CD4-positive, CD25-positive, alpha-beta regulatory T cell (primary cell): ENCODE data around the gene SGMS1. TPM values are rescaled to one million over a fixed set of nuclear protein-coding genes. Genes with fewer than 3 reads are reported as not detected.

ENCODE experiments used
- ATAC-seq, 2 donors: fragments of 150-1000 bp; cut with Tn5 transposase; one replicate each; pipeline ENCODE4 v1.10.0; 2021; ENCODE audit warnings: low read depth in 2 of 2, moderate number of reproducible peaks in 2 of 2, moderate library complexity in 1 of 2
- DNase-seq, 3 donors: peaks; one replicate each; pipeline versions ENCODE4 v3.0.0 to v3.0.0-alpha.2; 2012 to 2022; ENCODE audit warnings: mixed read lengths in 1 of 3
- H3K27ac ChIP-seq: one replicate; pipeline ENCODE4 v1.7.0; 2013; ENCODE audit warnings: mild to moderate bottlenecking, low read length; ENCODE audit not compliant: insufficient read depth, poor library complexity, severe bottlenecking
- H3K27me3 ChIP-seq: one replicate; pipeline ENCODE4 v1.7.0; 2013; ENCODE audit warnings: low read length; ENCODE audit not compliant: control insufficient read depth, insufficient read depth
- H3K36me3 ChIP-seq: one replicate; pipeline ENCODE4 v1.7.0; 2013; ENCODE audit warnings: mild to moderate bottlenecking, low read length, moderate library complexity; ENCODE audit not compliant: control insufficient read depth, insufficient read depth
- H3K4me1 ChIP-seq: 2 replicates; pipeline ENCODE4 v1.7.0; 2013; ENCODE audit warnings: mild to moderate bottlenecking, low read length; ENCODE audit not compliant: insufficient read depth, control insufficient read depth, poor library complexity, severe bottlenecking
- H3K4me3 ChIP-seq: one replicate; pipeline ENCODE4 v1.7.0; 2013; ENCODE audit warnings: low read depth, mild to moderate bottlenecking, low read length, moderate library complexity
- H3K9me3 ChIP-seq, 2 experiments: 1 replicate in 1 of 2; 2 replicates in 1 of 2; pipeline ENCODE4 v1.7.0; 2013; ENCODE audit warnings: low read length in 2 of 2, mild to moderate bottlenecking in 1 of 2, moderate library complexity in 1 of 2; ENCODE audit not compliant: control insufficient read depth in 2 of 2
- H3K27ac Mint-ChIP-seq, 3 donors: one replicate each; pipeline ENCODE4 v1.8.0; 2020 to 2022; ENCODE audit warnings: mild to moderate bottlenecking in 3 of 3, mixed read lengths in 3 of 3, moderate library complexity in 2 of 3
- H3K27me3 Mint-ChIP-seq: one replicate; pipeline ENCODE4 v1.8.0; 2022; ENCODE audit warnings: mild to moderate bottlenecking, mixed read lengths
- H3K36me3 Mint-ChIP-seq: one replicate; pipeline ENCODE4 v1.8.0; 2020; ENCODE audit warnings: mixed read lengths
- H3K4me1 Mint-ChIP-seq, 4 donors: one replicate each; pipeline ENCODE4 v1.8.0; 2020 to 2022; ENCODE audit warnings: mixed read lengths in 4 of 4, mild to moderate bottlenecking in 1 of 4
- H3K4me3 Mint-ChIP-seq, 4 donors: one replicate each; pipeline ENCODE4 v1.8.0; 2020 to 2022; ENCODE audit warnings: mild to moderate bottlenecking in 4 of 4, mixed read lengths in 4 of 4, moderate library complexity in 3 of 4
- H3K9me3 Mint-ChIP-seq, 7 donors: one replicate each; pipeline ENCODE4 v1.8.0; 2020 to 2022; ENCODE audit warnings: mixed read lengths in 7 of 7, mild to moderate bottlenecking in 3 of 7, moderate library complexity in 2 of 7
- polyA plus RNA-seq, 4 donors: library from polyadenylated mRNA; unstranded; fragments of 300-500 nt; fragmentation: Illumina TruSeq; gene quantifications; one replicate each; pipeline ENCODE4 v1.2.3, GENCODE V29; 2021
- total RNA-seq: library from RNA; stranded (reverse); gene quantifications from one replicate; pipeline ENCODE4 v1.2.3, GENCODE V29; 2022

Gene SGMS1
- total and polyA plus RNA-seq, 5 donors from 2014 or later: 25.7 to 241 (median 33.0) TPM

- Histone ChIP-seq H3K4me1 (peaks cover 12% of the 10 kb centered on the region), H3K4me3 (no peak overlapping the region), H3K9me3 (no peaks in the 10 kb centered on the region), H3K27me3 (no peaks in the 10 kb centered on the region), H3K27ac (no peak overlapping the region), H3K36me3 (peaks cover 37% of the 10 kb centered on the region)
- ATAC-seq (no peak), DNase-seq (no peak)
- no peaks in the 10 kb centered on the region for H3K27me3 Mint-ChIP-seq
- H3K4me1 Mint-ChIP-seq: peaks cover 21 to 52% (median 44%) of the 10 kb centered on the region in 4 donors
- H3K36me3 Mint-ChIP-seq: peaks cover 44% of the 10 kb centered on the region
- no peak overlapping the region for H3K4me3 Mint-ChIP-seq
- no peaks in the 10 kb centered on the region for H3K9me3 Mint-ChIP-seq
- H3K27ac Mint-ChIP-seq: no peak overlapping the region
Measured at GRCh38 chr10:50585921-50586739, 37.6 kb downstream of the SGMS1 start.

- H3K36me3 ChIP-seq: peaks cover 17% of the 10 kb centered on the region
- no peak overlapping the region for H3K4me3 Mint-ChIP-seq
- peaks cover 42% of the 10 kb centered on the region for H3K36me3 Mint-ChIP-seq
- no peak overlapping the region for H3K4me3 ChIP-seq
- H3K4me1 Mint-ChIP-seq: peaks cover 43 to 75% (median 59%) of the 10 kb centered on the region in 4 donors
- H3K27ac ChIP-seq: no peak overlapping the region
- ATAC-seq (no peak), DNase-seq (no peak)
- no peaks in the 10 kb centered on the region for H3K9me3 Mint-ChIP-seq
- peak overlapping the region; percentile 48 to 63 (median 53) for H3K27ac Mint-ChIP-seq
- H3K27me3 Mint-ChIP-seq: no peaks in the 10 kb centered on the region
- H3K4me1 ChIP-seq: peaks cover 29% of the 10 kb centered on the region
- H3K9me3 ChIP-seq: no peaks in the 10 kb centered on the region
- H3K27me3 ChIP-seq: no peaks in the 10 kb centered on the region
Measured at GRCh38 chr10:50582766-50583762, 40.7 kb downstream of the SGMS1 start.

GRCh38 chr10:50582046-50582445, 41.7 kb downstream of the SGMS1 start:
- ATAC-seq: no peak
- Mint-ChIP-seq H3K27me3 (no peaks in the 10 kb centered on the region), H3K36me3 (peaks cover 34% of the 10 kb centered on the region), H3K27ac (peak overlapping the region in 2 of 3 donors; percentile 20 to 63), H3K9me3 (no peaks in the 10 kb centered on the region), H3K4me1 (peaks cover 53 to 81% (median 65%) of the 10 kb centered on the region in 4 donors), H3K4me3 (no peak overlapping the region)
- no peak overlapping the region for H3K27ac ChIP-seq
- H3K36me3 ChIP-seq: peaks cover 11% of the 10 kb centered on the region
- H3K27me3 ChIP-seq: no peaks in the 10 kb centered on the region
- DNase-seq: no peak
- H3K9me3 ChIP-seq: no peaks in the 10 kb centered on the region
- peaks cover 36% of the 10 kb centered on the region for H3K4me1 ChIP-seq
- H3K4me3 ChIP-seq: peak overlapping the region; percentile 7

- no peak overlapping the region for H3K27ac ChIP-seq
- Mint-ChIP-seq H3K4me3 (peak overlapping the region; percentile 1 to 22 (median 16)), H3K27me3 (no peaks in the 10 kb centered on the region), H3K27ac (peak overlapping the region in 2 of 3 donors; percentile 0 to 53), H3K4me1 (peaks cover 60 to 91% (median 72%) of the 10 kb centered on the region in 4 donors), H3K36me3 (peaks cover 22% of the 10 kb centered on the region), H3K9me3 (no peaks in the 10 kb centered on the region)
- H3K36me3 ChIP-seq: peaks cover 3% of the 10 kb centered on the region
- peak overlapping the region; percentile 49 for H3K4me3 ChIP-seq
- peaks cover 39% of the 10 kb centered on the region for H3K4me1 ChIP-seq
- no peak for DNase-seq
- H3K9me3 ChIP-seq: no peaks in the 10 kb centered on the region
- no peaks in the 10 kb centered on the region for H3K27me3 ChIP-seq
- ATAC-seq: no peak
Measured at GRCh38 chr10:50580262-50580891, 43.4 kb downstream of the SGMS1 start.

GRCh38 chr10:50579491-50580261, 44.1 kb downstream of the SGMS1 start:
- H3K27me3 Mint-ChIP-seq: no peaks in the 10 kb centered on the region
- H3K4me3 ChIP-seq: no peak overlapping the region
- no peaks in the 10 kb centered on the region for H3K27me3 ChIP-seq
- H3K27ac ChIP-seq: no peak overlapping the region
- H3K9me3 ChIP-seq: no peaks in the 10 kb centered on the region
- no peaks in the 10 kb centered on the region for H3K9me3 Mint-ChIP-seq
- H3K4me1 Mint-ChIP-seq: peaks cover 60 to 91% (median 72%) of the 10 kb centered on the region in 4 donors
- no peak for DNase-seq
- no peak overlapping the region for H3K4me3 Mint-ChIP-seq
- peak overlapping the region; percentile 5 to 53 (median 14) for H3K27ac Mint-ChIP-seq
- peaks cover 39% of the 10 kb centered on the region for H3K4me1 ChIP-seq
- H3K36me3 ChIP-seq: peaks cover 3% of the 10 kb centered on the region
- peaks cover 19% of the 10 kb centered on the region for H3K36me3 Mint-ChIP-seq
- no peak for ATAC-seq

GRCh38 chr10:50578949-50579348, 44.8 kb downstream of the SGMS1 start:
- Mint-ChIP-seq H3K4me1 (peaks cover 65 to 94% (median 77%) of the 10 kb centered on the region in 4 donors), H3K27ac (peak overlapping the region in 1 of 3 donors; percentile 13), H3K4me3 (no peak overlapping the region), H3K36me3 (peaks cover 18% of the 10 kb centered on the region), H3K9me3 (no peaks in the 10 kb centered on the region), H3K27me3 (no peaks in the 10 kb centered on the region)
- Histone ChIP-seq H3K9me3 (no peaks in the 10 kb centered on the region), H3K4me1 (peaks cover 39% of the 10 kb centered on the region), H3K27ac (no peak overlapping the region), H3K27me3 (no peaks in the 10 kb centered on the region), H3K4me3 (no peak overlapping the region), H3K36me3 (peaks cover 3% of the 10 kb centered on the region)
- ATAC-seq: no peak
- DNase-seq: no peak
